CD4-positive, alpha-beta T cell treated with Interleukin-4 for 4 hours (primary cell): ENCODE measurements around the gene PLA2G4D.
"Not testable (repeated sequence)": the region's sequence is repeated elsewhere in the genome, so short reads cannot be mapped to it uniquely, and the experiment has no call there.

Source experiments
- DNase-seq: peaks from one replicate; pipeline ENCODE4 v3.0.0-alpha.2; 2020

Gene PLA2G4D

GRCh38 chr15:42123546-42123945, 29.2 kb upstream of the PLA2G4D start:
- no peak for DNase-seq

GRCh38 chr15:42121682-42122081, 27.3 kb upstream of the PLA2G4D start:
- no peak for DNase-seq

DNA sequence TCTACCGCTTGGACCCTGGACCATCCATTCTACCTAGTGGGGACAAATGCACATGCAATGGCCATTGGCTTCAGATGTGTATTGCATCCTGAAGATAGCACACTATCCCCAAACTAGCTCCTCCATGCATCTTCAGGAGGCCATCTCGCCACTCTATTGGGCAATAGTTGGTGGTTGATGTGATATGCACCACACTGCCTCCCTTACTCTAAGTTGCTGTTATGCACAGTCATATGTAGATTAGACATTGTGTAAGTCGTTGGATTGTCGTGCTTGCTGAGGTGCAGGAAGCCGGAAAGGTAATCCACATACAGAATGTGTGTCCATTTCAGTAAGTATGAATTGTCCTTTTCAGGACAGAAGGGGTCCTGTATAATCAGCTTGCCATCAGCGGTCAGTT, 26.7 kb upstream of the PLA2G4D start:
- no peak for DNase-seq

- DNase-seq = no peak
Observed at GRCh38 chr15:42120285-42120684, 25.9 kb upstream of the PLA2G4D start.

- DNase-seq = no peak
Observed at GRCh38 chr15:42119446-42119760, 25.0 kb upstream of the PLA2G4D start.

DNA sequence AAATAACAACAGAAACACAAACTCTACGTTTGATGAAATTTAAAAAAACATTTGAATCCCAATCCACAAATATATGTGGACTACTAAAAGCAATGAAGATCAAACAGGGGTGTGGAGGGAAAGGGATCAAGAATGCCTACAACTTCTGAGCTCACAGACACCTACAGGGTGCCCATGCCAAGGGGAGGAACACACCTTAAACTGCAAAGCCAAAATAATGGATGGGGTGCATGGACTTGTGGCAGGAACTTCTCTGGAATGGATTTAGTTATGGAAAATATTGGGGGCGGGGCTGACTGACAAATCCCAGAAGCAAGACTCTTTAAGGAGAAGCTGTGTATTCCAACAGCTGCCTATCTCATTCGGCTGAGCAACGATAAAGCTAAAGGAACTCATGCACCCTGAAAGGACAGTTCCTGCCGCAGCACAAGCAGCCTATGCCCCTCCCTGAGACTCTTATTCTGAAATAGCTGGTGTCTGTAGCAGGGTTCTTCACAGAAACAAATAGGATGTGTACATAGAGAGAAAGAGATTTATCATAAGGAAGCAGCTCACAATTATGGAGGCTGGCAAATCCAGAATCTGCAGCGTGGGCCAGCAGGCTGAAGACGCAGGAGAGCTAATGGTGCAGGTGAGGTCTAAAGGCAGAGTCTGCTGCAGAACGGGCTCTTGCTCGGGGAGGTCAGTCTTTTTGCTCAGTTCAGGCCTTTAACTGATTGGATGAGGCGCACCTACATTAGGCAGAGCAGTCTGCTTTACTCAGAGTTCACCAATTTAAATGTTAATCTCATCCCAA, 24.5 kb upstream of the PLA2G4D start:
- no peak for DNase-seq

GRCh38 chr15:42111924-42112323, 17.6 kb upstream of the PLA2G4D start:
- no peak for DNase-seq

- no peak for DNase-seq
Observed at GRCh38 chr15:42110367-42110766, 16.0 kb upstream of the PLA2G4D start.

GRCh38 chr15:42108806-42109205, 14.4 kb upstream of the PLA2G4D start:
- no peak for DNase-seq

- no peak for DNase-seq
Observed at GRCh38 chr15:42108189-42108588, 13.8 kb upstream of the PLA2G4D start.

- no peak for DNase-seq
Observed at GRCh38 chr15:42107473-42107872, 13.1 kb upstream of the PLA2G4D start.

GRCh38 chr15:42106288-42106687, 11.9 kb upstream of the PLA2G4D start:
- no peak for DNase-seq

DNA sequence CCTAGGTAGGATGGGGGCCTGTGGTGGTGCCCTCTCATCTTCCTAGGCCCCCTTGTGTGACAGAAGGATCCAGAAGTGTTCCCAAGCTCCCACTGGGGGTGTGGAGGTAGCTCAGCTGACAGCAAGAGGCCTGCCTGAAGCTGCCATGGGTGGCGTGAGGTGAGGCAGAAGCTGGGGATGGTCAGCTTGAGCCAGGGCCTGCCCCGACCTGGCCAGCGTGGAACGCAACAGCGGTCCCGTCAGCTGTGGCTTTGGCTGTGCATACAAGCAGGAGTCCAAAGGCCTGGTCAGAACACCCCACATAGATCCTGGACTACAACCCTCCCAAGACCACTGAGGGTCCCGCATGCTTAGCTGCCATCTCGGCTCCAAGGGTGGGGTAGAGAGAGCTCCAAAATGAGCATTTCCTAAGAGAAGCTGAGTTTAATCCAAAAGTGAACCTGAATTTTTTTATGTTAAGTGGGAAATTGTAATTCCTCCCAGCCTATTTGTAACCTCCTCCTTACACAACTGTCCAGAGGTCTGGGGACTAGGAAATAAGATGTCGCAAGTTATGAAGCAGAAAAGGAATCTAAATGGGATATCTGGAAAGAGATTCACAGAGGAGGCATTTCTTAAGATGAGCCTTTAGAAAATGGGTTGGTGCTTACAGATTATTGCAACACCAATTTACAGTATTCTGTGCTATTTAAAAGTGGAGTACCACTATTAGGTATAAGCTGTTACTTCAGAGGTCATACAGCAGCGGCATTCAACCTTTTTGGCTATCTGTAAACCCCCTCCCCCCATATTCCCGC, 9.9 kb upstream of the PLA2G4D start:
- DNase-seq = no peak

- no peak for DNase-seq
Observed at GRCh38 chr15:42102646-42103235, 8.4 kb upstream of the PLA2G4D start.

- no peak for DNase-seq
Observed at GRCh38 chr15:42101861-42102260, 7.5 kb upstream of the PLA2G4D start.

DNA sequence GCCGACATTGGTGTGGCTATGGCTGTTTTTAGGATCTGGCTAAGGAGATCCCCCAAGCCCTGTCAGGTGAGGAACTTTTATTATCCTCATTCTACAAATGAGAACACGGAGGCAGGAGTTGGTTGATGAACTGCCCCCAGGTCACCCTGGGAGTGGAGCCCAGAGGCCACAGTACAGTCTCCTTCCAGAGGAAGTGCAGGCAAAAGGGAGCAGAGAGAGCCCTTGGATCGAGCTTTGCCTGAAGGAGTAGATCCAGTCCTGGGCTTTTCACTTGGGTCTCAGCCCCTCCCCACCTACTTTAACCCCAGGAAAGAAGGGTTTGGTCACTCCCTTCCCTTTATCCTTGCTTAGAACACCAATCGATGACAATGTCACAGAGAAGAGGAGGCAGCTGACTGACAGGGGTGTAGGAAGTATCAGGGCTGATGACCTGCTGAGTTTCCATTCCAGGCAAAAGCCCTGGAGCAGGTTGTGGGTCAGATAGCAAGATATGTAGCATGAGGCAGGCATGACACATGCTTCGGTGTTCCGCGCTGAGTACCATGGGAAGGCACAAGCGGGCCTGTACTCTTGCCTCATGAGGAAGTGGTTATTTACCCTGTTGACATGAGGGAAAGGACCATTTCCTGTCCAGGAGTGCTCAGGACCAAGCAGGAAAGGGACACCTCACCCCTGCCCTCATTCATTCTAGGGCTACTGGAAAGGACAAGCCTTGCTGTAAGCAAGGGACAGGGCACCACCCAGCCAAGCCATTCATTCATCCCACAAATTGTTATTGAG, 5.8 kb upstream of the PLA2G4D start:
- no peak for DNase-seq

DNA sequence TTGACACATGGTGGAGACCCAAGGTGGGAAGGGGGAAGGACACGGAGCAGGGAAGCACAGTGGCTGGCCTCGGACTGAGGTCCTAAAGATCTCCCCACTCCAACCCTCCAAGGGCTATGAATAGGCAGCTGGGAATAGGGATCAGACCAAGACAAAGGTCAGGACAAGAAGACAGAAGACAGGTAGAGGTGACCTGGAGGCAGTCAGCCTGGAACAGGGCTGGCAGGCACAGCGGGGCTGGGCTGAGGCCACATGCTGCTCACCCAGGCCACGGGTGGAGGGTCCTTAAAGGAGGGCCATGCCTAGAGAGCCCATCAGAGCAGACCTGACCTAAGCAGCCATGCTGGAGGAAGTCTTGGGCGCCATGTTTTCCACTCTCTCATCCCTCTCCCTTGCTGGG, 2.7 kb upstream of the PLA2G4D start:
- DNase-seq = no peak

- no peak for DNase-seq
Observed at GRCh38 chr15:42093966-42094365, 396 bp downstream of the PLA2G4D start.

GRCh38 chr15:42092398-42093318, 1.7 kb downstream of the PLA2G4D start:
- DNase-seq = no peak

- DNase-seq = not testable (repeated sequence)
Observed at GRCh38 chr15:42091753-42092397, 2.5 kb downstream of the PLA2G4D start.

DNA sequence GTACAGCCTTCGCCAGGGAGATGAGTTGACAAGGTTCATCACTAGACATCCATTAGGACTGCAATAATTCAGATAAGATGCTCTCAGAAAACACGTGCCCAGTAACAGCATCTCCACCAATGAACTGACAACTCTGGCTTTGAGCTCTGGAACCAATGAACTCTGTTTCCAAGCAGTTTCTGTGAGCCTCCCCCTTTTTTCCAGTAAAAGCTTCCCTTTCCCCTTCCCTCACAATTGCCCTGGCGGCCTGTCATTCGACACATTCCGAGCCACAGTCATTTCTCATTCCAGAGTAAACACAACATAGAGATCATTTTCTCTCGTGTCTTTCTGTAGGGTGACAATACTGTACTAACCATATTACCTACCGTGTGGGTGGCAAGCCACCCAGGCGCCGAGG, 3.6 kb downstream of the PLA2G4D start:
- no peak for DNase-seq

GRCh38 chr15:42090370-42090769, 4.0 kb downstream of the PLA2G4D start:
- DNase-seq = no peak
